Pancreas (tissue), 10 donors: ENCODE measurements around the gene UTRN. TPM values are rescaled to one million over a fixed set of nuclear protein-coding genes. Genes with fewer than 3 reads are reported as not detected.

Experiments used
- ATAC-seq, 4 donors: fragments of 200-7000 bp; cut with Tn5 transposase; one replicate each; pipeline versions ENCODE4 v1.8.0 to v1.9.1; 2020; ENCODE audit warnings: mild to moderate bottlenecking in 4 of 4, moderate library complexity in 4 of 4
- DNase-seq, 6 donors: peaks; one replicate each; pipeline ENCODE4 v3.0.0-alpha.2; 2020
- FAIRE-seq: peaks from 2 replicates; lab custom pipeline; 2012; peaks lifted over from hg19 to GRCh38; lab: Jason Lieb, UNC
- H3K27ac ChIP-seq, 4 donors: fragments of 200-600 bp; sonication (generic); 1 replicate in 3 of 4; 2 replicates in 1 of 4; pipeline versions ENCODE4 v1.5.0 to v1.8.0; 2020
- H3K27me3 ChIP-seq, 4 donors: fragments of 200-600 bp; one replicate each; pipeline ENCODE4 v1.8.0; 2021
- H3K36me3 ChIP-seq, 3 donors: fragments of 200-600 bp; sonication (generic) in 1 of 3; one replicate each; pipeline versions ENCODE4 v1.5.0 to v1.8.0; 2020 to 2021
- H3K4me1 ChIP-seq, 3 donors: fragments of 200-600 bp; one replicate each; pipeline ENCODE4 v1.8.0; 2021
- H3K4me3 ChIP-seq, 4 donors: fragments of 200-600 bp; sonication (generic) in 2 of 4; one replicate each; pipeline versions ENCODE4 v1.5.0 to v1.8.0; 2020 to 2021
- H3K9me3 ChIP-seq, 4 donors: fragments of 200-600 bp; one replicate each; pipeline ENCODE4 v1.8.0; 2021
- WGBS, 2 donors: extraction: QIAGEN DNeasy Blood & Tissue Kit; methylation state at CpG; one replicate each; pipeline ENCODE4 v1.1.7; 2013; 5-methylcytosine and 5-hydroxymethylcytosine counted together
- intact Hi-C, 3 donors: fragments of 100-400 bp; cut with DNase I; formaldehyde crosslinking; loops; one replicate each; pipeline versions ENCODE4 v1.11.1 to v1.14.2; 2022
- polyA plus RNA-seq, 2 donors: library from polyadenylated mRNA; stranded (reverse); fragments of 200-250 nt; gene quantifications; one replicate each; pipeline ENCODE4 v1.2.3, GENCODE V29; 2013
- total RNA-seq, 6 donors: library from RNA; stranded (reverse); fragmentation: NEBNext Ultra II Directional in 4 of 6; extraction: Animal tissue kit (Norgen Biotek cat#: 25700) in 4 of 6; gene quantifications; one replicate each; pipeline versions ENCODE4 v1.2.1 to v1.2.4, GENCODE V29; 2021 to 2023
- TF ChIP-seq, protein P1 (sequence below), 4 donors: fragments of 200-600 bp; sonication (generic) in 3 of 4; IDR thresholded peaks; one replicate each; pipeline versions ENCODE4 v1.5.0 to v1.8.0; 2021; ENCODE audit warnings: antibody characterized with exemption in 4 of 4
- donor health status: healthy with polysubstance abuse.
- donor health status: DM: no; HTN: no; CAD: no; lungs with moderate emphysema.
- donor health status: DM: no; HTN: no; CAD: no.
- donor health status: control.
- donor health status: control.
- donor health status: Bipolar disorder and iron deficiency.
- donor health status: DM: yes; HTN: yes; CAD: no.
- donor health status: DM: no; HTN: no; CAD: no.
- donor health status: DM: no; HTN: no; CAD: no.
- donor health status: DM: yes; HTN: yes; CAD: no.

Gene UTRN
- total and polyA plus RNA-seq, 8 donors = 10.0 to 116 (median 82.9) TPM

DNA sequence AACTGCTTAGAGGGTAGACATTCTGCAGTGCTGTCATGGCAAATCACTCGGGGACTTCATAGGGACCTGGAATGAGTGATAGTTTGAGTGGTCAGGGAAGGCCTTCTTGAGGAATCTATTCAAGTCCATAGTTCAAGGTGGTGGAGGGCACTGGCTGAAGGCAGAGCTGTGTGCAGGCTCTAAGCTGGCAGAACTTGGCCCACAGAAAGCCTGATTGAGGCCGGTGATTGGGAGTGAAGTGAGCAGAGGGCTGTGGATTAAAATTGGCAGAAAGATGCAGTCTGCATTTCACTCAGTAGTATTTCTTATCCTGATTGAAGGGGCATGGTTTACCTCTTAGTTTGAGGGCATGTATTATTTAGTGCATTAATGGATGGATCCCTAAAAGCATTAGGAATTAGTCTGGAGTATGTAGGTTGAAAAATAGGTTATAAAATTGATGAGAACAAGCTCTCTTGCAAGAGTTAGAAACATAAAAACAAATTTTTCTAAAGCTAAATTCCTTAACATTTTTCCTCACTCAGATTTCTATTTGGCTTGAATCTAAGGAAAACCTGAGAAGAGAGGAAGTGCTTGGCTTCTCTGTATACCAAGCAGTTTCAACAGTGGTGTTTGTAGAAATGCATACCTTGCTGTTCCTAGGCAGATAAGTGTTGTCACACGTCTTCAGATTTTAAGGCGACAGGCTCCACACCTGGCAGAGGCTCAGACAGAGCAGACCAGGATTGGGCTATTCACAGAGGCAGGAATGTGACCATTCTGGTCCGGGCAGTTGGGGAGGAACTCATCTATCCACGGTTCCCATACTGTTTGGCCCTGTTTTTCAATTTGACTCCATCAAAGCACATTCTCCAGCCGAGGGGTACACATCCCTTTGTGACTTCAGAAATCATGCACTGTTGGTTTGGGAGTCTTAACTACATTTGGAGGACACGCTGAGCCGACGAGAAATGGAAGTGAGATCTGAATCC lies 45.2 kb downstream of the UTRN start:
- FAIRE-seq (no peak), ATAC-seq (peak; percentile 76 to 87 (median 82)), DNase-seq (peak in 5 of 6 donors; percentile 49 to 81 (median 65))
- Histone ChIP-seq H3K27me3 (no peaks in the 10 kb centered on the region), H3K4me1 (peaks cover 0 to 21% (median 15%) of the 10 kb centered on the region in 3 donors), H3K9me3 (no peaks in the 10 kb centered on the region), H3K36me3 (no peaks in the 10 kb centered on the region), H3K4me3 (peak overlapping the region in 2 of 4 donors; percentile 13 to 16), H3K27ac (peak overlapping the region in 2 of 4 donors; percentile 39 to 40)
- TF ChIP-seq, protein P1, sequence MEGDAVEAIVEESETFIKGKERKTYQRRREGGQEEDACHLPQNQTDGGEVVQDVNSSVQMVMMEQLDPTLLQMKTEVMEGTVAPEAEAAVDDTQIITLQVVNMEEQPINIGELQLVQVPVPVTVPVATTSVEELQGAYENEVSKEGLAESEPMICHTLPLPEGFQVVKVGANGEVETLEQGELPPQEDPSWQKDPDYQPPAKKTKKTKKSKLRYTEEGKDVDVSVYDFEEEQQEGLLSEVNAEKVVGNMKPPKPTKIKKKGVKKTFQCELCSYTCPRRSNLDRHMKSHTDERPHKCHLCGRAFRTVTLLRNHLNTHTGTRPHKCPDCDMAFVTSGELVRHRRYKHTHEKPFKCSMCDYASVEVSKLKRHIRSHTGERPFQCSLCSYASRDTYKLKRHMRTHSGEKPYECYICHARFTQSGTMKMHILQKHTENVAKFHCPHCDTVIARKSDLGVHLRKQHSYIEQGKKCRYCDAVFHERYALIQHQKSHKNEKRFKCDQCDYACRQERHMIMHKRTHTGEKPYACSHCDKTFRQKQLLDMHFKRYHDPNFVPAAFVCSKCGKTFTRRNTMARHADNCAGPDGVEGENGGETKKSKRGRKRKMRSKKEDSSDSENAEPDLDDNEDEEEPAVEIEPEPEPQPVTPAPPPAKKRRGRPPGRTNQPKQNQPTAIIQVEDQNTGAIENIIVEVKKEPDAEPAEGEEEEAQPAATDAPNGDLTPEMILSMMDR (IDR thresholded peaks at IDR 0.05) = no peak
- WGBS, 2 donors = 22 to 28% methylated on average over 10 of the region's 10 CpGs
- intact Hi-C loops = no loop called here

DNA sequence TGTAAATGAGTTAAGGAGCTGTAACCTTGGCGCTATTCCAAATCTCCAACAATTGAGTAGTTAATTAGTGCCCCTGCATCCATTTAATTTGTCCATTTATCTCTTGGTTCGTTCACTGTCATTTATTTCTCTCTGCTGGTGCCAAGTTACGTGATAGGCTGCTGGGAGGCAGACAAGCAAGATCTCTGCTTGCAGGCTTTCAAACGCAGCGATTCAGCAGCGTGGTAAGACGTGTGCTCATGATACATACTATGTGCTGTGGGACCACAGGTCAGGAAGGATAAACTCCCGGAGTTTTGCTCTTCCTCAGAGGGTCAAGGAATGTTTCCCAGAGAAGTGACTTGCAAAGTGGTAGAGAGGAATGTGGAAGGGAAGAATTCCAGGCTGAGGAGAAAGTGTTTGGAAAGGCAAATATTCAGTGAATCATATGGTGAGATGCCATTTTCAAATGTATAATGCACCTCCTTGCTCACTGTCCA lies 46.4 kb downstream of the UTRN start:
- peaks cover 6 to 29% (median 27%) of the 10 kb centered on the region in 3 donors for H3K4me1 ChIP-seq
- intact Hi-C loops = no loop called here
- H3K9me3 ChIP-seq = no peaks in the 10 kb centered on the region
- TF ChIP-seq, protein P1 (IDR thresholded peaks at IDR 0.05) = no peak
- peak overlapping the region in 1 of 4 donors; percentile 16 for H3K4me3 ChIP-seq
- peak overlapping the region in 1 of 4 donors; percentile 40 for H3K27ac ChIP-seq
- 50 to 54% methylated on average over 8 of the region's 8 CpGs for WGBS, 2 donors
- no peaks in the 10 kb centered on the region for H3K27me3 ChIP-seq
- ATAC-seq (no peak), FAIRE-seq (no peak), DNase-seq (no peak)
- H3K36me3 ChIP-seq = no peaks in the 10 kb centered on the region

DNA sequence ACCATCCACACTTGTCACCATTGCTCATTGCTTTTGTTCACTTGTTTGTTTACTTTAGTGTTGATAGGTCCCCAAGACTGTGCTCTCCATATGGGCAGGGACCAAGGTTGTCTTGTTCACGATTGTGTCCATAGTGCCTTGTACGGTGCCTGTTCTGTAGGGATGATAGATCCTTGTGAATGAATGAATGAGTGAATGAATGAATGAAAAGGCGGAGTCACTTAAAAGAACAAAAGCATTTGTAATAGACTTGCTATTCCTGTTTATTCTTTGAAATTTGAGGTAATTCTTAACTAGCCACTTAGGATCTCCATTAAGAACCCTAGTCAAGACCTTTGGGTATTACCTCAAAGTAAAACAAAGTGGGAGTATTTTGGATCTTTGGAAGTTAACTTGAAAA lies 47.0 kb downstream of the UTRN start:
- intact Hi-C loops = no loop called here
- FAIRE-seq = no peak
- no peaks in the 10 kb centered on the region for H3K27me3 ChIP-seq
- TF ChIP-seq, protein P1 (IDR thresholded peaks at IDR 0.05) = no peak
- peaks cover 9 to 32% (median 29%) of the 10 kb centered on the region in 3 donors for H3K4me1 ChIP-seq
- H3K9me3 ChIP-seq = no peaks in the 10 kb centered on the region
- WGBS, 2 donors = 71 to 76% methylated on average over 3 of the region's 3 CpGs
- no peak overlapping the region for H3K4me3 ChIP-seq
- no peak overlapping the region for H3K27ac ChIP-seq
- no peaks in the 10 kb centered on the region for H3K36me3 ChIP-seq
- ATAC-seq = no peak
- no peak for DNase-seq

DNA sequence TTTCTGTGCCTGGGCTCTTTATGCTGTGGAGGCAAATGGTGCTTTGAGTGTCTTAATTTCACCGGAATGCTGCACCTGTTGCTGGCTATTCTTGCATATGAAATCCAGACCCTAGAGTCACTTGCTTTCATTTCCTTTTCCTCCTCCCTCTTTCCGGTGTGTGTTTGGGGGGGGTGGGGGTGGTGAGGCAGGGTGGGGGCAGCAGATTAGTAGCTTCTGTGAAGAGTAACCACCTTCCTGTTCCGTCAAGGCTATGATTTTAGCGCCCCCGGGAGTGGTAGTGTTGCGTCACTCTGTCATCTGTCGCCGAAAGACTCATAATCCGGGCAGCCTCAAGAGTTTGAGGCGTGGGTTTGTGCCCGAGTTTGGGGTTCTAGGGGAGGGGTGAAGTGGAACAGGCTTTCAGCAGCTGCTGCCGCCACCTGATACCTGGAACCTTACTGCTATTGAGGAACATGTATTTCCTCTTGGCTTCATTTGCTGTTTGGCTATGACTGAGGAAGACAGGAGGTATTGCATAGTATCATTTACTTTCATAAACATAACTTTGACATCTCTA lies 49.1 kb downstream of the UTRN start:
- 47 to 49% methylated on average over 12 of the region's 12 CpGs for WGBS, 2 donors
- DNase-seq (no peak), FAIRE-seq (no peak), ATAC-seq (peak in 2 of 4 donors; percentile 8)
- H3K9me3 ChIP-seq = no peaks in the 10 kb centered on the region
- TF ChIP-seq, protein P1 (IDR thresholded peaks at IDR 0.05) = no peak
- peak overlapping the region in 1 of 4 donors; percentile 11 for H3K4me3 ChIP-seq
- intact Hi-C loops = no loop called here
- H3K27me3 ChIP-seq = no peaks in the 10 kb centered on the region
- no peaks in the 10 kb centered on the region for H3K36me3 ChIP-seq
- peak overlapping the region in 2 of 4 donors; percentile 34 to 59 for H3K27ac ChIP-seq
- peaks cover 10 to 38% (median 32%) of the 10 kb centered on the region in 3 donors for H3K4me1 ChIP-seq

Other genes with a start within 250 kb of the UTRN start
- 10 to 100 TPM; 45.2 to 97.2 (median 68.7) TPM for gene SF3B5, start 189.8 kb upstream of the UTRN start, total RNA-seq
- 100 to 1,000 TPM in 1 of 2 donors, 10 to 100 TPM in 1; 89.3 to 138 TPM for gene SF3B5, start 189.8 kb upstream of the UTRN start, polyA plus RNA-seq
- 1 to 10 TPM in 4 of 6 donors, under 1 TPM in 2; 0.47 to 2.6 (median 1.0) TPM for gene STX11, start 134.8 kb upstream of the UTRN start, total RNA-seq
- 1 to 10 TPM; 1.1 TPM for gene STX11, start 134.8 kb upstream of the UTRN start, polyA plus RNA-seq